PC-9 (cell line): ENCODE results near the gene KCTD7. TPM values are rescaled to one million over a fixed set of nuclear protein-coding genes. Genes with fewer than 3 reads are reported as not detected.
"Not testable (repeated sequence)": the region's sequence is repeated elsewhere in the genome, so short reads cannot be mapped to it uniquely, and the experiment has no call there.

ENCODE experiments used
- BruUV-seq: library from RNA; stranded (reverse); fragments of 400-500 nt; replicated peaks from 2 replicates; lab custom pipeline; 2021; lab: Mats Ljungman, UMichigan
- CTCF ChIA-PET: fragments of 300-600 bp; sonication (Branson Sonifier 250); formaldehyde crosslinking; loops from one replicate; lab custom pipeline; 2022; ENCODE audit warnings: antibody characterized with exemption; lab: Charles Lee
- POLR2A ChIA-PET: fragments of 300-600 bp; sonication (Branson Sonifier 250); formaldehyde crosslinking; loops from one replicate; lab custom pipeline; 2022; ENCODE audit warnings: antibody characterized with exemption; ENCODE audit not compliant: unreplicated experiment; lab: Charles Lee
- DNase-seq, 2 experiments: peaks; one replicate each; pipeline versions ENCODE4 v3.0.0 to v3.0.0-alpha.2; 2015 to 2022; ENCODE audit warnings: mixed read lengths in 1 of 2
- H2AFZ ChIP-seq: fragments of 200-600 bp; sonication (generic); 2 replicates; pipeline ENCODE4 v1.8.1; 2017; ENCODE audit warnings: antibody characterized with exemption
- H3F3A ChIP-seq: fragments of 200-600 bp; sonication (generic); 2 replicates; pipeline ENCODE4 v1.8.1; 2017; ENCODE audit warnings: antibody characterized with exemption, mild to moderate bottlenecking, low read depth; ENCODE audit not compliant: insufficient read depth
- H3K27ac ChIP-seq: fragments of 200-600 bp; sonication (generic); 2 replicates; pipeline ENCODE4 v1.6.1; 2016; ENCODE audit warnings: mixed run types
- H3K27me3 ChIP-seq: fragments of 200-600 bp; sonication (generic); 2 replicates; pipeline ENCODE4 v1.6.1; 2016; ENCODE audit warnings: low read depth, mixed run types; ENCODE audit not compliant: insufficient read depth
- H3K36me3 ChIP-seq: fragments of 200-600 bp; sonication (generic); 2 replicates; pipeline ENCODE4 v1.6.1; 2016; ENCODE audit warnings: low read depth, mixed run types
- H3K4me1 ChIP-seq: fragments of 200-600 bp; sonication (generic); replicated peaks from 2 replicates; pipeline ENCODE4 v1.6.1; 2016; ENCODE audit warnings: mixed run types; ENCODE audit not compliant: insufficient read depth
- H3K4me2 ChIP-seq: fragments of 200-600 bp; sonication (generic); 2 replicates; pipeline ENCODE4 v1.6.1; 2017; ENCODE audit warnings: mixed run types
- H3K4me3 ChIP-seq: fragments of 200-600 bp; sonication (generic); 2 replicates; pipeline ENCODE4 v1.6.1; 2016; ENCODE audit warnings: mixed run types
- H3K79me2 ChIP-seq: fragments of 200-600 bp; sonication (generic); 2 replicates; pipeline ENCODE4 v1.6.1; 2017; ENCODE audit warnings: low read depth, mixed run types
- H3K9me2 ChIP-seq: fragments of 200-600 bp; sonication (generic); 2 replicates; pipeline ENCODE4 v1.8.1; 2017; ENCODE audit warnings: mild to moderate bottlenecking; ENCODE audit not compliant: insufficient read depth
- H3K9me3 ChIP-seq: fragments of 200-600 bp; sonication (generic); 2 replicates; pipeline ENCODE4 v1.8.1; 2016; ENCODE audit warnings: low read depth; ENCODE audit not compliant: insufficient read depth
- H4K20me1 ChIP-seq: fragments of 200-600 bp; sonication (generic); 2 replicates; pipeline ENCODE4 v1.8.1; 2017; ENCODE audit not compliant: insufficient read depth
- EZH2 ChIP-seq: fragments of 200-600 bp; sonication (generic); IDR thresholded peaks from 2 replicates; pipeline ENCODE4 v1.8.0; 2017; ENCODE audit warnings: antibody characterized with exemption, low read depth
- intact Hi-C: fragments of 100-400 bp; cut with micrococcal nuclease; formaldehyde crosslinking; loops from one replicate; pipeline ENCODE4 v1.10.0; 2022; ENCODE audit not compliant: unreplicated experiment
- total RNA-seq: library from RNA; stranded (reverse); gene quantifications from 2 replicates; pipeline ENCODE4 v1.2.3, GENCODE V29; 2021
- TF ChIP-seq, protein P1 (sequence below): fragments of 200-600 bp; sonication (generic); conservative IDR thresholded peaks from 2 replicates; pipeline ENCODE4 v1.6.1; 2017; ENCODE audit warnings: mixed run types, antibody characterized with exemption, mild to moderate bottlenecking, moderate library complexity

The KCTD7 gene
- total RNA-seq, 1 experiment from 2014 or later, result 7.1 TPM

DNA sequence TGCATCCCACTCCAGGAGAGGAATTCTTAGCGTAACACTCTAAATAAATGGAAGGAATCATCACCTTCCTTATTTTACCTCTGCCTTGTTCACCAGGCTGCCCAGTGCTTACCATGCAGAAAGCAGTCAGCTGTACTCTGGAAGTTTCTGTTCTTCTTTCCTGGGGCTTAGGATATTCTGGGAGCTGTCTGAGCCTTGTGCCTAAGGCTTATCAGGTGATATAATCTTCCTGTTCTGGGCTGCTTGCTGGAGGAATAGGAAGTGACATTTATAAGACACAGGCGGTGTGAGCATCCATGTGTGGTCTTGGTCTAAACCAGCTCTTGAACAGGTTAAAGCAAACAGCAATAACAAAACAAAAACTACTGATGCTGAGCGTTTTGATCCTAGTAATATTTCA is 13.5 kb downstream of the KCTD7 start:
- no peaks in the 10 kb centered on the region for H3F3A ChIP-seq
- no peaks in the 10 kb centered on the region for H3K9me3 ChIP-seq
- POLR2A ChIA-PET, result interaction anchor here (0.7 kb wide), 1 partner anchor 595 kb away, joined by 11 read pairs; no protein-coding TSS in a partner anchor
- no peak overlapping the region for H2AFZ ChIP-seq
- no peaks in the 10 kb centered on the region for H3K79me2 ChIP-seq
- CTCF ChIA-PET, result no interaction called here
- H3K27me3 ChIP-seq, result no peaks in the 10 kb centered on the region
- H3K4me2 ChIP-seq, result no peak overlapping the region
- intact Hi-C loops, result no loop called here
- no peaks in the 10 kb centered on the region for H3K36me3 ChIP-seq
- BruUV-seq, result no TSS peak
- H3K4me3 ChIP-seq, result no peak overlapping the region
- H3K4me1 ChIP-seq, result no peaks in the 10 kb centered on the region
- DNase-seq, result no peak
- H3K27ac ChIP-seq, result no peak overlapping the region
- H4K20me1 ChIP-seq, result no peaks in the 10 kb centered on the region
- H3K9me2 ChIP-seq, result no peaks in the 10 kb centered on the region
- no peak for TF ChIP-seq EZH2
- TF ChIP-seq, protein P1, sequence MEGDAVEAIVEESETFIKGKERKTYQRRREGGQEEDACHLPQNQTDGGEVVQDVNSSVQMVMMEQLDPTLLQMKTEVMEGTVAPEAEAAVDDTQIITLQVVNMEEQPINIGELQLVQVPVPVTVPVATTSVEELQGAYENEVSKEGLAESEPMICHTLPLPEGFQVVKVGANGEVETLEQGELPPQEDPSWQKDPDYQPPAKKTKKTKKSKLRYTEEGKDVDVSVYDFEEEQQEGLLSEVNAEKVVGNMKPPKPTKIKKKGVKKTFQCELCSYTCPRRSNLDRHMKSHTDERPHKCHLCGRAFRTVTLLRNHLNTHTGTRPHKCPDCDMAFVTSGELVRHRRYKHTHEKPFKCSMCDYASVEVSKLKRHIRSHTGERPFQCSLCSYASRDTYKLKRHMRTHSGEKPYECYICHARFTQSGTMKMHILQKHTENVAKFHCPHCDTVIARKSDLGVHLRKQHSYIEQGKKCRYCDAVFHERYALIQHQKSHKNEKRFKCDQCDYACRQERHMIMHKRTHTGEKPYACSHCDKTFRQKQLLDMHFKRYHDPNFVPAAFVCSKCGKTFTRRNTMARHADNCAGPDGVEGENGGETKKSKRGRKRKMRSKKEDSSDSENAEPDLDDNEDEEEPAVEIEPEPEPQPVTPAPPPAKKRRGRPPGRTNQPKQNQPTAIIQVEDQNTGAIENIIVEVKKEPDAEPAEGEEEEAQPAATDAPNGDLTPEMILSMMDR, result no peak

DNA sequence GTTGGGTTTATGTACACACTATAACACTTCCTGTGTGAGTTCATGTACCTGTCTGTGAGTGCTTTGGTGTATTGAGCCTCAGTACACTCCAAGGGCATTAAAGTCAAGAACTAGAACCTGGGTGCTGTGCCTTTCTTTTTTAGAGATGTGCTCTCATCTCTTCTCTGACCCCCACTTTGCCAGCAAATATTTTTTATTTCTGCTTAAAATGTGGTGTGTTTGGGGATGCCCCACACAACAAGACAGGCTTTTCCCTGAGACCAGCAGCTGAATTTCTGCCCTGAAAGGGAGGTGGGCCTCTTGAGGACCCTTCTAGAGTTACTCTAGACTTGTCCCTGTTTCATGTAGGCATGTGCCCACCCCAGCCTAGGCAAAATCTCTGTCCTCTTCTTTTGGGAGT is 14.3 kb downstream of the KCTD7 start:
- Histone ChIP-seq H3K9me3 (no peaks in the 10 kb centered on the region), H3K27me3 (no peaks in the 10 kb centered on the region), H3K79me2 (no peaks in the 10 kb centered on the region), H3K4me2 (no peak overlapping the region), H3K27ac (no peak overlapping the region), H2AFZ (no peak overlapping the region), H3K4me3 (no peak overlapping the region), H3K9me2 (no peaks in the 10 kb centered on the region), H3F3A (no peaks in the 10 kb centered on the region), H3K36me3 (no peaks in the 10 kb centered on the region), H4K20me1 (no peaks in the 10 kb centered on the region), H3K4me1 (no peaks in the 10 kb centered on the region)
- no TSS peak for BruUV-seq
- intact Hi-C loops, result no loop called here
- DNase-seq, result no peak
- TF ChIP-seq, protein P1, result no peak
- TF ChIP-seq EZH2, result no peak
- POLR2A ChIA-PET, result no interaction called here
- CTCF ChIA-PET, result no interaction called here

DNA sequence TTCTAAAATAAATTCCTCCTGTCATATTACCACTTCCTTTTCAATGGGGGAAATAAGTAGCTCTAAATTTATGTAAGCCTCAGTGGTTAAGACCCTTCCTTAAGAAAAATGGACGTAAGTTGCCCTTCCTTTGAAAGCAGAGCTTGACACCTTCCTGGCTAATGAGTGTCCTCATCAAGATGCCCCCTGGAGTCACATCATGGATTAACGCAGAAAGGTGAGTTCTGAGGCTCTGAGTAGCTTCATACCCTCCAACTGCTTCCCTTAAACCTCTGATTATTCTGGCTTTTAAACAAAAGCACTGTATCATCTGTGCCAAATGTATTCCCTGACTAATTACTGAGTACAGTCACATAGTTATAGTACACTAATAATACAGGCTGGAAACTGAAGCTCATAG is 14.7 kb downstream of the KCTD7 start:
- Histone ChIP-seq H3K27ac (no peak overlapping the region), H3K36me3 (no peaks in the 10 kb centered on the region)

DNA sequence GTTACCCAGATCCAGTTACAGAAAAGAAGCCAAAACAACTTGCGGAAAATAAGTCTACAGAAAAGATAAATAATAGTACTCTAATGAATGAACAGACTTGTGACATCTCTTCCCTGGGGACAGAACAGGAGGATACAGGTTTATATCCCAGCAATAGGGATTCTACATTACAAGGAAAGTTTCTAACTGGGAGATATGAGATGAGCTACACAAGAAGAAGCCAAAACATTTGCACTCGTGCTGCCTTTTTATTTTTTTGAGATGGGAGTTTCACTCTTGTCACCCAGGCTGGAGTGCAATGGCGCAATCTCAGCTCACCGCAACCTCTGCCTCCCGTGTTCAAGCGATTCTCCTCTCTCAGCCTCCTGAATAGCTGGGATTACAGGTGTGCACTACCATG is 22.3 kb downstream of the KCTD7 start:
- H3K4me2 ChIP-seq, H3K9me2 ChIP-seq, H3K27ac ChIP-seq, BruUV-seq, H3K36me3 ChIP-seq, POLR2A ChIA-PET, DNase-seq, H3K9me3 ChIP-seq, H2AFZ ChIP-seq, CTCF ChIA-PET, H3K4me3 ChIP-seq, H3K27me3 ChIP-seq, H4K20me1 ChIP-seq: not testable (repeated sequence)
- Histone ChIP-seq H3K79me2 (peaks cover 34% of the 10 kb centered on the region), H3F3A (peaks cover 33% of the 10 kb centered on the region), H3K4me1 (peaks cover 15% of the 10 kb centered on the region)
- intact Hi-C loops, result loop anchor here (10.0 kb wide), 1 partner anchor 344 kb away; the partner anchor contains the start of genes SBDS and TYW1

More for the DNA sequence above, 14.7 kb downstream of the KCTD7 start:
- no peaks in the 10 kb centered on the region for H3K4me1 ChIP-seq
- no peak overlapping the region for H3K4me3 ChIP-seq
- H4K20me1 ChIP-seq, result no peaks in the 10 kb centered on the region
- H3K27me3 ChIP-seq, result no peaks in the 10 kb centered on the region
- POLR2A ChIA-PET, result no interaction called here
- intact Hi-C loops, result no loop called here
- no peak for TF ChIP-seq EZH2
- TF ChIP-seq, protein P1, result no peak
- no peak overlapping the region for H3K4me2 ChIP-seq
- no peaks in the 10 kb centered on the region for H3K79me2 ChIP-seq
- H3K9me3 ChIP-seq, result no peaks in the 10 kb centered on the region
- BruUV-seq, result no TSS peak
- no peak for DNase-seq
- H3K9me2 ChIP-seq, result no peaks in the 10 kb centered on the region
- CTCF ChIA-PET, result no interaction called here
- H3F3A ChIP-seq, result no peaks in the 10 kb centered on the region
- no peak overlapping the region for H2AFZ ChIP-seq
